ENCODE results near the gene DES.

DES gene

DNA sequence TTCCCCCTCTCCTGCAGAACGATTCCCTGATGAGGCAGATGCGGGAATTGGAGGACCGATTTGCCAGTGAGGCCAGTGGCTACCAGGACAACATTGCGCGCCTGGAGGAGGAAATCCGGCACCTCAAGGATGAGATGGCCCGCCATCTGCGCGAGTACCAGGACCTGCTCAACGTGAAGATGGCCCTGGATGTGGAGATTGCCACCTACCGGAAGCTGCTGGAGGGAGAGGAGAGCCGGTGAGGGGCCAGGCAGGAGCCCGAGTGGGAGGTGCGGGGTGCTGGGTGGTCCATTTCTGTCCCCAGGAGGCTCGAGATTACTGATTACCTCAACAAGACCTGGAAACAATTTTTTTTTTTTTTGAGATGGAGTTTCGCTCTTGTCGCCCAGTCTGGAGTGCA lies 3.1 kb downstream of the DES start:
- no peak for DNase-seq

DNA sequence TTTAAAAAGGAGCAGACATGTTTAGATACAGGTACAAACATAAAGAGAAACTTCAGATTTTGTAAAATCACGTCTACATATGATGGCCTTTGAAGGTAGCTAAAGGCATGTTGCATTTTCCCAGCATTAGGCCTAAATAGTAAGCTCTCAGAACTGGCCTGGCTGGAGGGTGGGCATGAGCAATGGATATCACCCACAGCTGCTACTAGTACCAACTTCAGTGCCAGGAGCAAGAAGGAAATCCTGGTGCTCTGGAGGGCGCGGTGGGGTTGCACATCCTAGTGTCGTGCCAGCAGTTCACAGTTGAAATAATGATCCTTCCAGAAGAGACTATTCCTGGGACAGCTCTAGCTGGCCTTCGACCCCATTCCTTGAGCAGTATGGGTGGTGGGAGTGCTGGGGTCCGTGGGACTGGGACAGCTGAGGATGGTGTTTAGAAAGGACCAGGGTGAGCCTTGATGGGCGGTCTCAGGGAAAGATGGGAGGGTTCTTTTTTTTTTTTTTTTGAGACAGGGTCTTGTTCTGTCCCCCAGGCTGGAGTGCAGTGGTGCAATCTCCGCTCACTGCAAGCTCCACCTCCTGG lies 4.9 kb downstream of the DES start:
- no peak for DNase-seq

DNA sequence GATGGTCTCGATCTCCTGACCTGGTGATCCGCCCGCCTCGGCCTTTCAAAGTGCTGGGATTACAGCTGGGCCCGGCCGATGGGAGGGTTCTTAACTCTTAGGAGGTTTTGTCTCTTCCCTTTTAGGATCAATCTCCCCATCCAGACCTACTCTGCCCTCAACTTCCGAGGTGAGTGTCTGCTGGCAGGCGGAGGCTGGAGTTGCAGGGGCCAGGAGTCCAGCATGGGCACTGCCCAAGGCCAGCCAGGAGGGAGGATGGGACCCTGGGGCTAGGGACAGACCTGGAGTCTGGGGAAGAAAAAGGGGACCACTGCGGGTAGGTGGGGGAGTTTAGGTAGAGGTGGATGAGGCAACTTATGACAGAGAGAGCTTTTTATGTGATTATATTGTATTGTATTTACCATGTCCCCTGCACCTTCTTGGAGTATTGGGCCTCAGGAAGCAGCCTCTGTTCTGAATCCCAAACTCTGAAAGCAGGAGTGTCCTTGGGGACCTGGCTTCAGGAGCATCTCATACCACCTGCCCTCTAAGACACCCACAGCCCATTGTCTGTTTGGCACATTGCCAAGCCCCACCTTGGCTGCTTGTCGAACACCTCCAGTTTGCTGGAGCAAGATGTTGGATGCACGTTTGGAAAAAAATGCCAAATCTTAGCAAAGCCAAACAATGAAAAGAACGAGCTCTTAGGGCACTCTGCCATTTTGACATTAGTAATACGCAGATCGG lies 5.6 kb downstream of the DES start:
- no peak for DNase-seq

DNA sequence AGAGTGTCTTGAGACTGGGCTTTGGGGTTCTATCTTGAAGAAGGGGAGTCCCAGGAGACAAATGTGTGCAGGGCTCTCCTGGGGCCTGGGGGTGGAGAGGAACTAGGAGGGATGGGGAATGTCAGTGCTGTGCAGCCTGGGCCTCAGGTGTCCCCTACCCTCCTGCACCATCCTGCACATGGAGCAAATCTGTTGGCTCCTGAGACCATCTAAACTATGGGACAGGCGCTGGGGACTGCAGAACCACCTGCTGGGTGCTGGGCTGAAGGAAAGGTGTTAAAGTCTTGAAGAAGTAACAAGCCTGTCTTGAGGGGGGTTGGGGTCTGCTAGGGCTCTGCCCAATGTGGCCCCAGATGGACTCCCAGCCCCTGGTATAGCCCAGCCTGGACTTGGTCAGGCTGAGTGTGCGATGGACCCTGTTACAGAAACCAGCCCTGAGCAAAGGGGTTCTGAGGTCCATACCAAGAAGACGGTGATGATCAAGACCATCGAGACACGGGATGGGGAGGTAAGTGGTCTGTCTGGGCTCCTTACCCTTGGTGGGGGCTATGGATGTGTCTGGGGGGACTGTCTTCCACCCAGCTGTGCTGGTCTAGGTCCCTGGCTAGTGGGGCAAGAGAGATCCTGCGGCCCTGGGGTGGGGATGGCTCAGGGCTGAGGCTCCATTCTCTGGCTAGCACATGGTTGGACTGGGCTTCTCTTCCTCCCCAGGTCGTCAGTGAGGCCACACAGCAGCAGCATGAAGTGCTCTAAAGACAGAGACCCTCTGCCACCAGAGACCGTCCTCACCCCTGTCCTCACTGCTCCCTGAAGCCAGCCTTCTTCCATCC lies 7.3 kb downstream of the DES start:
- no peak for DNase-seq

DNA sequence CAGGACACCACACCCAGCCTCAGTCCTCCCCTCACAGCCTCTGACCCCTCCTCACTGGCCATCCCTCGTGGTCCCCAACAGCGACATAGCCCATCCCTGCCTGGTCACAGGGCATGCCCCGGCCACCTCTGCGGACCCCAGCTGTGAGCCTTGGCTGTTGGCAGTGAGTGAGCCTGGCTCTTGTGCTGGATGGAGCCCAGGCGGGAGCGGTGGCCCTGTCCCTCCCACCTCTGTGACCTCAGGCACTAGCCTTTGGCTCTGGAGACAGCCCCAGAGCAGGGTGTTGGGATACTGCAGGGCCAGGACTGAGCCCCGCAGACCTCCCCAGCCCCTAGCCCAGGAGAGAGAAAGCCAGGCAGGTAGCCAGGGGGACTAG lies 7.9 kb downstream of the DES start:
- DNase-seq, result no peak

DNA sequence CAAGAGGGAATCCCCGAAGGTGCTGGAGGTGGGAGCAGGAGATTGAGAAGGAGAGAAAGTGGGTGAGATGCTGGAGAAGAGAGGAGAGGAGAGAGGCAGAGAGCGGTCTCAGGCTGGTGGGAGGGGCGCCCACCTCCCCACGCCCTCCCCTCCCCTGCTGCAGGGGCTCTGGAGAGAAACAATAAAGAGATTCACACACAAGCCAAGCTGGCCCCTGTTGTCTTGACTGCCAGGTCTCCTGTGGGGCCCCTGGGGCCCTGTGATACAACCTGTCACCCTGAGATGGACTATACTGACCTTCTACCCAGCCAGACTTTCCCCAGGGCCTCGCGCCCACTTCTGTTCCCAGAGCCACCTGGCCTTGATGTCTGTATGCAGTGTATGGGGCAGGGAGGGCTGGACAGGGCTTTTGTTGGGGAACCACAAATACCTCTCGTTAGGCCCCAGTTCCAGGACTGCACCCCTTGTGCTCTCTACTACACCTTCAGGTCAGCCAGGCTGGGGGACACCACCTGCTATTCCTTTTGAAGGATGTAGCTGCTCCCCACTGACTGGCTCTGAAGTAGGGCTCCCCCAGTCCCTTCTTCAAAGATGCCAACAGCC lies 8.5 kb downstream of the DES start:
- DNase-seq, result no peak

DNA sequence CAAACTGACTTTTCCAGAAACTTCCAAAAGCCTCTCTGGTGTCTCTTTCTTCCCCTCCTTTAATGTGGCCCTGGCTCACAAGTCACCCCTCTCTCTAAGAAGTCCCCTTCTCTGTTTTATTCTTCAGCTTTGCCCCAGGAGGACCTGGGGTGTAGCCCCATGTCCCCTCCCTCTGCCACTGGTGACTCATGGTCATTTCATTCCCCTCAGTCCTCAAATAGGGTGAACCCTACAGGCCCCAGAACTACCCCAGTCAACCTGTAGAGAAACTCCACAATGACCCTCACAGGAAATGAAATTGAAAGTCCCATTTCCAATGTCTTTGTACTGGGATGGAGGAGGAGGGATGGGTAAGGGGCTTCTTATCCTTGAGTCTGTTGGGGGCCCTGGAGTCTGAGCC lies 10.3 kb downstream of the DES start:
- DNase-seq, result no peak

DNA sequence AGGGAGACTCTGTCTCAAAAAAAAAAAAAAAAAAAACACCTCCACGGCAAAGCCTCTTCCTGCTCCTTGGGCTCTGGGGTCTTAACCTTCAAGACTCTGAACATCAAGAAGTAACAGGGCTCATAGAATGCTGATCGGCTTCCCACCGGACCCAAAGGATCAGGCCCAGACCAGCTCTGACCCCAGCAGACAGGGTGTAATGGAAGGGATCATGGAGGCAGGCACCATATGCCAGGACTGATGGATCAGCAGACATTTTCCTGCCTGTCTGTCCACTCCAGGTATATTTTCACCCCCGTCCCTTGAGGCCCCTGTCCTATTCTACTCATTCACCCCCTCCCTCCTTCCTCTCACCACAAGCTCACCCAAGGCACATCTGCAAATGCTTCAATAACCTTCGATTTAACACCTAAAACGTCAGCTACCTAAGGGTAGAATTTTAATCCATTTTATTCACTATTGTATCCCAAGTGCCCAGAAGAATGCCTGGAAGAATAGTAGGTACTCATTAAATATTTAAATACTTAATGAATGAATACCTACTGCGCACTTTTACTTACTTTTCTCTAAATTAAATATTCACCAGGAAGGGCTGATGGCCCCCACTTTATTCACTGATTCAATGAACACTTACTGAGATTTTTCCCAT lies 11.9 kb downstream of the DES start:
- DNase-seq, result no peak

DNA sequence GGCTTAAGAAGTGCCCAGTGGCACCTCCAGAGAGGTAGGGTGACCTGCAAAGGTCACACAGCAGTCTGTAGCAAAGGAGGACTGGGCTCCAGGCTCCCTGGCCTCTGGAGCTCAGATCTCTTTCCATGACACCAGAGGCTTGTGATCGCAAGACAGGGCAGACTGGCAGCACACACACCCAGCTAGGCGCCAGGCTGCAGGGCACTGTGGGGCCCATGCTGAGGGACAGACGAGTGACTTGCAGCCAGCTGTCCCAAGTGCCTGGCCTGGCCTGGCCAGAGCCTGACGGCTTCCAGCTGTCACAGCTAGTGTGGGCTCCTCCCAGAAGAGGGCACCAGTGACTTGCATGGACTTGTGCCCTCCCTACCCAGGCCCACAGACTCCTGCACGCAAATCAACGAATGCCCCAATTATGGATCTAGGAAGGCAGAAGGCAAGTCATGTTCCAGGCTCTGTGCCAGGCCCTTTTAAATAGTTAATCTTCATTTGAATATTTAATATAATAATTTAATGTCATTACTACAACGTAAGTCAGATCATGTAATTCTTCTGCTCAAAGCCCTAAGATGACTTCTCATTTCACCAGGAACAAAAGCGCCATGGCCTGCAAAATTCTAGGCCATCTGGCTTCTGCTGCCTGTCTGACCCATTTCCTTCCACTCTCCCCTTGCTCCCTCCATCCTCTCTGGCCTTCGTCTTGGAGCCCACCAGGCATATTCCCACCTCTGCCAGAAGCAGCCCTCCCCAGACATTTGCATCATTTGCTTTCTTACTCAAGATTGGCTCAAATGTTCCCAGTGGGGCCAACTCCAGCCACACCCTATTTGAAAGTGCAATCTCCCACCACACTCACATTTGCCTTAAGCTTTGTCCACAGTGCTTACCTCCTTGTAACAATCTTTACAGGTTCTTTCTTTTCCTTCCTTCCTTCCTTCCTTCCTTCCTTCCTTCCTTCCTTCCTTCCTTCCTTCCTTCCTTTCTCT lies 12.7 kb downstream of the DES start:
- DNase-seq, result no peak

DNA sequence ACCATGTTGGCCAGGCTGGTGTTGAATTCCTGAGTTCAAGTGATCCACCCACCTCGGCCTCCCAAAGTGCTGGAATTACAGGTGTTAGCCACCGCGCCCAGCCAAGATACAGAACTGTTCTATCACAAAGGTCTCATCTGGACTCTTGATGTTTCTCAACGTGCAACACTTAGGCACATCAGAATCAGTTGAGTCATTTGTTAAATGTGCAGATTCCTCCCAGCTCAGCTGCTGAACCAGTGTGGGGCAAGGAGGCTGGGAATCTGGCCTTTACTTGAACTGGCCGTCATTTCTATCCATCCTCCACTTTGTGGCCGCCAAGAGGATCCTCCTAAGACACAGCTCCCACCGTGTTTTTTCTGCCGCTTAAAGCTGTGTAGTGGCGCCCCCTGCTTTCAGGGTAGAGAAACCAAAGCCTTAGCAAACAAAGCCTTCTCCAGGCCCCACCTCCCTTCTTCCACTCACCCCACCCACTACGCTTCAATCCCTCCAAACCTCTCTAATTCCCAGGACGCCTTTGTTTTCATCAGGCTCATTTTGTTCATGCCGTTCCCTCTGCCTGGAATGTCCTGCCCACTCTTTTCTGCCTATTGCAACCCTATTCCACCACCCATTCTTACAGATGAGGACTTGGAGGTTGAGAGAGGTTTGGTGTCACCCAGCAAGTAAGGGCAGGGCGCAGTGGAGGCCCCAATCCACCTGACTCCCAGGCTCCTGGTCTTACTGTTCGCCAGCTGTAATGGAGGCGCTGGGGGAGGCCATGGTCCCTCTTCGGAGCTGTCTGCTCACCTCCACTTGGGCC lies 15.7 kb downstream of the DES start:
- DNase-seq, result no peak

DNA sequence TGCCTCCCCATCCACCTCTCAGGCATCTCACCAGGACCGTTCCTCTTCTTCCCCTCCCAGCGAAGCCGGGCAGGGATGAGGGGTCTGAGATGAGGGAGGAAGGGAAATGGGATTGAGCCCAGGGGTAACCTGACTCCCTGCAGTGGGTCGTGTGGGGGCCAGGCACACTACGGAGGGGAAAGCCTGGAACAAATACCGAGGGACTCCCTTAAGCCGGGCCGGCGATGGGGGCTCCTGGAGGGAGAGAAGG lies 16.2 kb downstream of the DES start:
- no peak for DNase-seq

DNA sequence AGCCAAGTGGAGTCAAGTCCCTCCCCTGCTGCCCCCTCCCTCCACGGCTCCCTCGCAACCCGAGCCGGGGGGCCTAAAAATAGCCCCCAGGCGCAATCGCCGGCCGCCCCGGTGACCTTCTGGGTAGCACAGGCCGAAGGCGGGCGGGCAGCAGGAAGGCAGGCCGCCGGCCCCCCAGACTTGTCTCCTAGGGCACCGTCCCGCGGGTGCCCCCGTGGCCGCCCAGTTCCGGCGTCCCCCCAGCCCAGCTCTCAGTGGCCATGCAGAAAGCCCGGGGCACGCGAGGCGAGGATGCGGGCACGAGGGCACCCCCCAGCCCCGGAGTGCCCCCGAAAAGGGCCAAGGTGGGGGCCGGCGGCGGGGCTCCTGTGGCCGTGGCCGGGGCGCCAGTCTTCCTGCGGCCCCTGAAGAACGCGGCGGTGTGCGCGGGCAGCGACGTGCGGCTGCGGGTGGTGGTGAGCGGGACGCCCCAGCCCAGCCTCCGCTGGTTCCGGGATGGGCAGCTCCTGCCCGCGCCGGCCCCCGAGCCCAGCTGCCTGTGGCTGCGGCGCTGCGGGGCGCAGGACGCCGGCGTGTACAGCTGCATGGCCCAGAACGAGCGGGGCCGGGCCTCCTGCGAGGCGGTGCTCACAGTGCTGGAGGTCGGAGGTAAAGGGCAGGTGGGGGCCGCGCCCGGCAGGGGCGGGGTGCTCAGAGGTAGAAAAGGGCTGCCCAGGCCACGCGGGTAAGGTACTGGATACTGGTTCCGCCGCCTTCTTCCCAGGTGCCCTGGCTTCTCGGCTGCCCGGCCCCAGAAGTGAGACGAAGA lies 16.7 kb downstream of the DES start, which contains the start of gene SPEG:
SPEG (plus strand) TSS at position 126 of the 808 bp plus-strand sequence; CDS start at position 261, 135 bp downstream.
- DNase-seq, result no peak

DNA sequence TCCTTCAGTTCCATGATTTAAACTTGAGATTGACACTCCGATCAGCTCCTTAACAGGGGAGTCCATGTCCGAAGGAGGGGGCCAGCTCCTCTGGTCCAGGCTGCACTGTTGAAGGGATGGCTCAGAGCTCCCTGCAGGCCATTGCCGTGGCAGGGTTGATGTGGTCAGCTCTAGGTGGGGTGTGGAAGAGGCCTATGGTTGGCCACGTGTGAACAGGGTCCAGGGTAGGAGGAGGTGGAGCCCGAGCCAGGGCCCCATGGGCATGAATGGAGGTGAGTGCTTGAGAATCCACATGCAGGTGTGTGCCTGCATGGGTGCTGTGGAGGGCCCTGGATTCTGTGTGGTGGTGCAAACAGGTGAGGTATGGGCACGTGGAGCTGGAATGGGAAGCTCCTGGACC lies 17.5 kb downstream of the DES start:
- no peak for DNase-seq

DNA sequence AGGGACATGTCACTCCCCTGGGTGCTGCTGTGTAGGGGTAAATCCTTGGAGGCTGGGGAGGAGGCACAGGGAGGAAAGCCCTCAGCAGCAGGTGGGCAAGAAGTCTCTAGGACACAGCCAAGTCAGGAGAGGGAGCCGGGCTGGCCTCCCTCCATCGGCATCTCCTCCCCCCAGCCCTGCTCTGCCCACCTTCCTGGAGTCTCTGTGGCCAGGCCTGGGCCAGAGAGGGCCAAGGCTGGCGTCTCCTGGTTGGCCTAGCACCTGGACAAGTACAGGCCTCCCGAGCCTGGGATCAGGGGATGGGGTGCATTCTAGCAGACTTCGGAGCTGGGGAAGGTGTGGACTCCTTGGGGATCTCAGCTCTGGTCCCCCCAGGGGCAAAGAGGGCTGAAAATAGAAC lies 18.3 kb downstream of the DES start:
- no peak for DNase-seq

DNA sequence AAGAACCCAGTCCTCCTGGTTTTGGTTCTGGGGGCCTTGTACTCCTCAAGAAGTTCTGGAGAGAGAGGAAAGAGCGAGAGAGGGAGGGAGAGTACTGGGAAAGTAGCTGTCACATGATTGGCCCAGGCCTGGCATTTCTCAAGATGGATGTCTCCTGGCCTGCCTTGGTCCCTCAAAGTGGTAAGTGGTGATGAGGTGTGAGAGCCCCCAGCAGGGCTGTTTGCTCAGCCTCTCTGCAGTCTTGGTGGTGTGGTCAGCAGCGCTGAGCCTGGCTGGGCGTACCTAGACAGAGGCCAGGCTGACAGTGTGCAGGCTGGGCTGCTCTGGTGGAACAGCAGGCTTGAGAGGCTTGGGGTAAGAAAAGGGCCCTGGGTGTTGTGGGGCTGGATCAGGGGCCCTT lies 19.0 kb downstream of the DES start:
- no peak for DNase-seq

DNA sequence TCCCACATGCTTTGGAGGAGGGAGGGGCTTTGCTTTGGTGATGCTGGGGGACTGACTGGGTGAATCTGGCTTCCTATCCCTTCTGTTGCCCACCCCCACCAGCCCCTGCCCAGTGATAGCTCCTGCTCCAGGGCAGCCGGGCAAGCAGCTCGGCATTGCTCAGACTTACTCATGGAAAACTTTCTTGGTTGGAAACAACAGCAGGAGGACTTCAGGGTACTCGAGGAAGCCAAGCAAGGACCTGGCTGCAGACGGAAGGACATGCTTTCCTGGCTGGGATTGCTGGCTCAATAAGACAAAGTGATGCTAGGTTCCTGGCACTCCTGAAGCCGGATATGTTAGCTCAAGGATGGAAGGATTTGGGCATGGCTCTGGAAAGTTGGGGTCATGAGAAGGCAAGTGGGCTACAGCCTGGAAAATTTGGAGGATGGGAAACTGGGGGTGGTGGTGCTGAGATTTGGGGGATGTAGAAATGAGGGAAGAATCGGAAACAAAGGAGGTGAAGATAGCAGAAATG lies 19.6 kb downstream of the DES start:
- DNase-seq, result no peak

DNA sequence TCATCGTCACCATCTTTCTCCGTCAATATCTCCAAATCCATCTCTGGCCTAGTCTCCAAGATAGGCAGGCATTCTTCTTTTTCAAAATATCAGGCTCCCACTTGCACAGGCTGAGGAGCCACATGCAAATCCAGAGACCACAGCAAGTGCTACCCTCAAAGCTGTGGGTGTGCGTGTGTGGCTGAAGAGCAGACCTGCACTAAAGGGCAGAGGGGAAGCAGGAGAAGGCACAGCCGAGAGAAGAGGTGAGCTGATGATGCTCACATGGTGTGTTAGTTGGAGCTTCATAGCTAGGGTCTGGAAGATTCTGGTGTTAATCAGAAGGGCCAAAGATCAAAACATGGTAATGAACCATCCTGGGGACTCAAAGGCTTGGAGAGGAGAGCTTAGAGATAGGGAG lies 20.3 kb downstream of the DES start:
- DNase-seq, result no peak

DNA sequence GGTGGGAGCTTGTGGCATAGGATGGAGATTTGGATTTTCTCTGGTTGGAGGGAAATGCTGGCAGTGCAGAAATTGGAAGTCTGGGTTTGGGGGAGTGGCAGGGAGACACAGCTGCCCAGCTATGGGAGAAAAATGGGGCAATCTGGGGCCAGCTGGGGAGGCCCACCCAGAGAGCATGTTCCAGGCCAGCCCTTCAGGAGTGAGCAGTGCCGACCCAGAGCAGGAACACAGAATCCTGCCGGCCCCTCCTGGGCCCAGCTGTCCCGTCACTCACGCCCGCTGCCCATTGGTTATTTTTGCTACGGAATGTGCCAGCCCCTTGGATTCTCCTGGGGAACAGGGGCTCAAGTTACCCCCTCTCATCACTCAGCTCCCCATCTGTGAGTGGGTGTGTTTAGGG lies 21.3 kb downstream of the DES start:
- no peak for DNase-seq

DNA sequence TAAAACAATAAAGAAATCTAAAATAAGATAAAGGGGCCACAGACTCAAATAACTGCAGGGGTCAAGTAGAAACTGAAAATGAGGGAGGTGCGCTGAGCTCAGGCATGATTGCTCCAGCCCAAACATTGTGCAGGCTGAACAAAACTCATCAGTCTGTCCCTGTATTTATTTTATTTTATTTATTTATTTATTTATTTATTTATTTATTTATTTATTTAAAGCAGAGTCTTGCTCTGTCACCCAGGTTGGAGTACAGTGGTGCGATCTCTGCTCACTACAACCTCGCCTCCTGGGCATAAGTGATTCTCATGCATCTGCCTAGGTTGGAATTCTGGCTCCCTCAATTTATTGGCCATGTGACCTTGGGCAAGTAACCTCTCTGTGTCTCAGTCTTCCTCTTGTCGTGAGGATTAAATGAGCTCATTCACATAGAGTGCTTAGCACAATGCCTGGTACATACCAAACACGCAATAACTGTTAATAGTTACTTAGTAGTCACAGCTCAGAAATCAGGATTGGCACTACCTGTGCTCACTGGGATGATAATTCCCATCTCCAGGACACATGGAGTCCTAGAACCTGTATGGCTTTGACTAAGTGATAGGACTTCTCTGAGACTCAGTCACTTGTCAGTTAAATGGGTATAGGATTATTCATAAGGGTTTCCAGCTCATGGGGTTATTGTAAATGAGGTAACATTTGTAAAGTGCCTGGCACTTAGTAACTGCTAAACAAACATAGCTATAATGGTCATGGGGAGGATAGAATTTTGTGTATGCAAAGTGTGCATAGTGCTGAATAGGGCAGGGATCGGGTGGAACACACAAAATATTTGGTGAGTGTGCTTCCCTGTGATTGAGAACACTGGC lies 22.4 kb downstream of the DES start:
- DNase-seq, result no peak

Data from CD4-positive, alpha-beta T cell treated with Interleukin-15 for 1 hour (primary cell).